SKM-1 (cell line): ENCODE measurements around the gene IL3.

Experiments
- DNase-seq: peaks from one replicate; lab custom pipeline; 2025; ENCODE audit not compliant: unreplicated experiment; lab: John Stamatoyannopoulos, UW

The IL3 gene

DNA sequence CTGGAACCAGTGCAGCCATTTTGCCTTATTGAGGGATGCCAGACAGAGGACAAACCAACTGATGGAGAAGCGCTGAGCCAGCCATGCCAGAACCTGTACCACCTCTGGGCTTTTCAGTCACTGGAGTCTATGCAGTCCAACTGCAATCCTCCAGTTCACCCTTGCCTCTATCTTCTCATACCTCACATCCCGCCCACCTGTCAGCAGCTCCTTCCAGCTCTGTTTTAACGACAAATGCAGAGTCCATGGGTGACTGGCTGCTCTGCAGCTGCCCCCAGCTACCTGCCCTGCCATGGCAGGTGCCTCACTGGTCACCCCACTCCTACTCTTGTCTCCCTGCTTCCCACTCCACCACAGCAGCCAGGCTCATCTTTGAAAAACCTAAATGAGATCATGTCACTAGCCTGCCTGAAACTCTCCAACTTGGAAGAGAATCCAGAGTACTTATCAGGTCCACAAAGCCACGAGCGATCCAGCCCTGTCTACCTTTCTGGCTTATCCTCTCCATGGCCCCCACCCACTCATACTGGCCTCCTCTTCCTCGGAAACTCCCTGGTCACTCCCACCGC, 35.0 kb upstream of the IL3 start:
- no peak for DNase-seq

DNA sequence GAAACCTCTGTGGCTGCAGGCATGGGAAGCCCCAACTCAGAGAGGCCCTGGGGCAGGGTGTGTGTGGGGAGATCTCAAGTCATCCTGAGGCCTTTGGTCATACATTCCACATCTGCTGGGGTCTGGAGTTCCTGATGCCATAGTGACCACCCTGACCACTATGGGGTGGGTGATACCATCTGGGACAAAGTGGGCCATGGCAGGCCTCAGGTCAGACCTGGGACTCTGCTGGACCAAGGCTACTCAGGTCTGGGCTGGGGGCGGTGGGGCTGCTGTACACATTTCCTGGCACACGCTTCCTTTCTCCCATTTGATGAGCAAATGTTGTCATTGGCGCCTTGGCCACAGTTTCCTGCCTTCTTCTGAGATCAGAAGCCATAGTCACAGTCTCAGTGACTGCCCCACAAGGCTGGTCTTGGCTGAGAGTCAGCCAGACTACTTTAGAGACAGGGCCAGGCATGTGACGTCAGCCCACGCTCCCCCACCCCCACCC, 33.9 kb upstream of the IL3 start:
- DNase-seq: no peak

DNA sequence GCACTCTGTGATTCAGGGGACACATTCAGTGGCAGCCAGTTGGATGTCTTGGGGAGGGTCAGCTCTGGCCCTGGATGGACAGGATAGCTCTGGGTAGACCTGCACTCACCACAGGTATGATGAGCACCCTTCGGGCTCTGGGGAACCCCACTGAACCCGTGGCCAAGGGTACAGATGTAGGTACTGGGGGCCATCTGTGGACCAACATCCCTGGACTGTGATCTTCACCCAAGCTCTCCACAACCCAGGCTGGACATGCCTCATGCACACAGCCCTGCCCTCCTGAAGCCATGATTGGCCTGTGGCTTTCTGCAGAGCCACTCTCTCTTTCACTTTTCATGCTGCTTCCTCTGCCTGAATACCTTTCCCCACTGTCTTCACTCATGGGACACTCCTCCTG, 33.4 kb upstream of the IL3 start:
- DNase-seq: no peak

DNA sequence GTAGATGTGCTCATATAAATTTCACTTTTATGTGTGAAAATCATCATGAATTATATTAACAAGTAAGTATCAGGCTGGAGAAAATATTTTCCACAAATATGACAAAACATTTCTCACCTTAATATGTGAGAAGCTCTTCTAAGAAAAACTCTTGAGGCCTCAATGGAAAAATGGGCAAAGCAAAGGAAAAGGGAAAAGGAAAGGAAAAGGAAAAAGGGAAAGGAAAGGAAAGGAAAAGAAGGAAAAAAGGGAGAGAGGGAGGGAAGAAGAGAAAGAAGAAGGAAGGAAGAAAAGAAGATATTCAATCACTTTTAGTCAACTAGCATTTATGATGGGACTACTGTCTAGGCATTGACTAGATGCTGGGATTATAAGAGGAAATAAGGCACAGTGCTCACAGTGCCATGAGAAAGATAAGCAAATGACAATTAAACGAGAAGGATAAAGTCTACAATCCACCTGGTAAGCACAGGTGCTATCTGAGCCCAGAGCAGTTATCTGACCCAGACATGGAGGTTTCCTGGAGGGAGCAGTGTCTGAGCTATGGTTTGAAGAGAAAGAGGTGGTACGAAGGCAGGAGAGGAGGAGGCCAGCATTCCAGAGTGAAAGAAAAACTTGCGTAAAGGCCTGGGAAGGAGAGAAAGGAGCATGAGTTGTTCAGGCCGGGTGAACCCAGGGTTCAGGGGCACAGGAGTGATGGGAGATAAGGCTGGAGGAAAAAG, 30.7 kb upstream of the IL3 start:
- DNase-seq: no peak

DNA sequence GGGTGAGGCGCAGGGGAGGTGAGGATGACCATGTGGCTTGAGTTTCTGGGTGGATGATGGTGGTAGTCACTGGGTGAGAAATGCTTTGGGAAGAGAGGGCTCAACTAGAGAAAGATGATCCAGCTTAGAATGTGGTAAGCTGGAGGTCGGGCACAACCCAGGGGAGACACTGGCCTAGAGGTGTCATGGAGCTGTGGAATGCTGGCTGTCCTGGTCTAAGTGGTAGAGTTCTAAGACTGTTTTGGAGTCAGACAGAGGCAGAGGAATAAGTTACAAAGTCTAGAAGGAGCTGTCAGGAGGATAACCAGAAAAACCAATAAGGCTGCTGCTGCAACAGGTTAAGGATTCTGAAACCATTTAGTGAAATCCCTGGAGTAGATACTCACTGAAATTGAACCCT, 29.8 kb upstream of the IL3 start:
- no peak for DNase-seq

DNA sequence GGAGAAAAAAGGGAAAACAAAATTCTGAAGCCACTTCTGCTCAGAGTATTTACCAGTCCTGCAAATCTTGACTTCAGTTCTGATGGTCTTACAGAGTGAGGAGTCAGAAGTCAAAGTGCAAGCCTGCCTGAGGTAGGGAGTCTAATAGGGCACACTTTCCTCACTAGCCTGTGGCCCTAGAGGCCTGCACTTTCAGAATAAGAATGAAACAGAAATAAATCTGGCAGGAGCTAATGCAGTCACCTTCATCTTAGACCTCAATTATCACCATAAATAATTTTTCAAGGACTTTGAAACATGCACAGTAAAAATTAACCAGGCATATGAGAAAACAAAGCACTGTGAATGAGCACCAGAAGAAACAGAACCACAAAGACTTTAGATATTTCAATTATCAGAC, 28.3 kb upstream of the IL3 start:
- DNase-seq: no peak

DNA sequence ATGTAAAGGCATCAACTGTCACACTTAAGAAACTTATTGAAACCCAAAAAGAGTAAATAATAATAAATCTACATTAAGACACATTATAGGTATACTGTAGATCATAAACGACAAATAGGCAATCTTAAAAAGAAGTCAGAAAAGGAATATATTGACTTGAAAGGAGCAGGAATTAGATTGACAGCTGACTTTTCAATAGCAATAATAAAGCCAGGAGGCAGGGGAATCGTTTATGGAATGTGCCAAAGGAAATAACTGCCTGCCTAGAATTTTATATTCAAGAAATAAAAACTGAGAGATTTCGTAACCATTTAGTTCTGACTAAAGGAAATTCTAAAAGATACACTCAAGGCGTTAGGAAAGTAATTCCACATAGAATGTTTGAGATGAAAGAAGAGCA, 27.3 kb upstream of the IL3 start:
- DNase-seq: no peak

DNA sequence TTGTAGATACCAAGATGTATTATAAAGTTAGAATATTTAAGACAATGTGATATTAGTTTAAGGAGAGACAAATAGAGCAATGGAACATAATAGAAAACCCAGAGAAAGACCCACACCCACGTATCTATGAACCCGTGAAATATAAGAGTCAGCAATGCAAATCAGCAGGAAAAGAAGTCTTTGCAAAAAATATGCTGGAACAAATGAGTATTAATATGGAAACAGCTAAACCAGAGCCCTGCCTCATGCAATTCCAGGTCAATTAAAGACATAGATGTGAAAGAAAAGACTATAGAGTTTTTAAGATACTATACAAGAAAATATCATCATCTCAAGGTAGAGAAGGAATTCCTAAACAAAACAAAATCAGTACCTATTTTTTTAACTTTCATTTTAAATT, 23.1 kb upstream of the IL3 start:
- no peak for DNase-seq

DNA sequence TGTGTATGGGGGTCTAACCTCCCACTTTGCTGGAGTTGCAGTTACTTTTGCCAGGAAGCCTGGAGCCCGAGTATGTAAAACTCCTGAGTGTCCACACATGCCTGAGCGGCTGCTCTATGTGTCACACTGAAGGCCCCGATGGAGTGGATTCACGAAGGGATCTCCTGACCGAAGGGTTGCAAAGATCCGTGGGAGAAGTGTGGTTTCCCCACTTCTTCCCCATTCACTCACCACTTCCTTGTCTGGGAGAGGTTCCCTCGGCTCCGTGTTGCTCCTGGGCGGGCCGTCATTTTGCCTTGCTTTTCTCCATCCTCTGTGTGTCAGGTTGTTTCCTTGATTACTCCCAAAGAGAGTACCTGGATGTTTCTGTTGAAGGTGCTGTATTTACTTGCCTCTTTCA, 16.2 kb upstream of the IL3 start:
- DNase-seq: peak; percentile 62

DNA sequence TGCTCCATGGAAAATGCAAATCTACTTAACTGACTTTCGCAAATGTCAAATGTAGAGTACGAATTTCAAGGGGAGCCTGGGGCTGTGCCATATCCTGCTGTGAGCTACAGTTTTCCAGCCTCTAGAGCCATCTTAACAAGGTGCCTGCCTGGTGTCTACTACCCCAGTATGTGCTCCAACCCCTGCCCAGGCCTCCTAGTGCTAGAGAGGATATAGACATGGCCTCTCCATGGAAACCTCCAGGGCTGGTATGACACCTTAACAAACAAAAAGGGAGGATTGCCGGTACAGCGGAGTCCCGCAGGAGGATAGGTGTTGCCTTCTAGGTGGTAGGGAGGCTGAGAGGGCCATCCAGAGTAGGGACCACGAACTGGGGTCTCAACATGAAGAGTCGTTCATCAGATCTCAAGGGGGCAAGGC, 13.6 kb upstream of the IL3 start:
- DNase-seq: no peak

DNA sequence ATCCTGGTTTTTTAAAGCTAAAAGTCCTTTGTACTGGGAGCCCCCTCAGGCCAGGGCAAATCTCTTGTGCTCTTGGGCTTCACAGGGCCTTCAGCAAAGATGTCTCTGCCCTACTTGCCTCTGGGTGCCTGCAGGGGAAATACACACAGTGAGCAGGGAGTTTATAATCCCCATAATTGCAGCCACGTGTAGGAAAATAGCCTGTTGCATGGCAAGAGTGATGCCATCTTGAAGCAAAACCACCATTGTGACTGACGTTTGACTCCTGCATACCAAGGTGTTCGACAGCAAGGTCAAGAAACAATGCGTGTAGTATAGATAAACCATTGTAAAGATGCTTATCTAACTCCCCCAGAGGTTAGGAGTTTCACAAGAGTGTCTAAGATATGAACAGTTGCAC, 11.4 kb upstream of the IL3 start:
- no peak for DNase-seq

DNA sequence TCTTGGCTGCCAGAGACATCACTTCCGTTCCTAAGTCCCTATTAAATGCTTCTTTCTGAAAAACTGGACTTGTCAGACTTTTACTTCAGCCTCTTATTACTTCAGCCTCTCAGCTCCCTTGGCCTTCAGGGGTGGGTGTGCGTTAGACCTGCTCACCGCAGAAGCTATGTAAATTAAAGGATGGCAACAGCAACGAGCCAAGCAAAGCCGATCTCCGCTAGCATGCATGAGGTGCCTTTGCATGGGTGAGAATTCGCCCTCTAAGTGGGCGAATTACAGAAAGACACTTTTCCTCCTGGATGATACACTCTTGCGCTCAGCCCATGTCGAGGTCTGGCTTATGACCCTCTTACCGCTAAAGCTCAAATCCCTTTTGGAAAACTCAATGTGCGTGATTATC, 10.9 kb upstream of the IL3 start:
- DNase-seq: no peak

DNA sequence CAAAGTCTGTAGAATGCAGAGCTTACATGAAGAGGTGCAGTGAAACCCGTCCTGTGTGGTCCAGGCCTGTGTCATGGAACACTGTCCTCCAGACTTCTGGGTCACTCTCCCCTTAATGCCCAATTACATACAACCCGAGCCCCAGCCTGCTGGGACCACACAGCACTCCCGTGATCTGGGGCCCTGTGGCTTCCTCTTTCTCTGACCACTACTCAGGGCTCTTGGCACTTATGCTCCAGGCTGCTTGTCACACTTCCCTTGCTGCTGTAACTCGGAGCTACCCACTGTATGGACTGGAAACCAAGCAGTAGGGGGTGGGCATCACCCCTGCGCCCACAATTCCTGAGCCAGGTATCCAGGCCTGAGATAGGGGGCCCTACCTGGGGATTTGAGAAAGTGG, 10.3 kb upstream of the IL3 start:
- peak; percentile 80 for DNase-seq

DNA sequence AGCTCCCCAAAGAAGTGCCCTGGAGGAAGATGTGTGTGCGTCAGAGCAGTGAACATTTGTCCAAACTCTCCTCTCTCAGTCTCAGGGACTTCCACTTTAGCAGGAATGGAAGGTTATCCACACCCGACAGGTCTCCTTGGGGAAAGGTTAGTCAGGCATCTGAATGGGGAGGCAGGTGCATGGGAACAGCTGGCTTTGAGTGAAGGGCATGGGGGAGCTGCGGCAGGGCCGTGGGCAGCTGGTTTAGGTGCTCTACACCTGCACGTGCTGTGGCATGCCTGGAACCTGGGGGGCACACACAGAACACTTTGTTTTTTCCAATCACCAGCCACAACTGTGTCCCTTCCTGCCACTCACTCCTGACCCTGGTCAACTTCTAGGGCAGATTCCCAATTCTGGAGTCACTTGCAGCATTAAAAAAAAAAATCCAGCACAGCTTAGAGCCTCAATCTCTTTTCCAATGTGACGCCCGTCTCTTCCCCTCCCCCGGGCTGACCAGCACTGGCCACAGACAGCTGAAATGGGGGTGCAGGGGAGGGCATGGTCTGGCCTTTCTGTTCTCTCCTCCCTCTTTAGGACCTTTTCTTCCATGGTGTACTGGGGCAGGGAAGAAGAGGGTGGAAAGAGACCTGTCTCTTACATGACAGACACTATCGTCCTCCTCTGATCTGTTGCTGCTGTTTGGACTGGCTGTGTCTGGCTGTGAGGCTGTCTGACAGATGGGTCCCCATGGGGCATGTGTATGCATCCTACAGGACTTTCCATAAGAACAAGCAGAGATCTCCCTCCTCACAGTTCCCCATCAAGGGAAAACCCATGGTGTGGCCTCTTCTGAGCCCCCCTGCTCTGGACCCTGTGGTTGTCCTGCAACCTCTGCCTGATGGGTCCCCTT, 9.5 kb upstream of the IL3 start:
- DNase-seq: no peak

DNA sequence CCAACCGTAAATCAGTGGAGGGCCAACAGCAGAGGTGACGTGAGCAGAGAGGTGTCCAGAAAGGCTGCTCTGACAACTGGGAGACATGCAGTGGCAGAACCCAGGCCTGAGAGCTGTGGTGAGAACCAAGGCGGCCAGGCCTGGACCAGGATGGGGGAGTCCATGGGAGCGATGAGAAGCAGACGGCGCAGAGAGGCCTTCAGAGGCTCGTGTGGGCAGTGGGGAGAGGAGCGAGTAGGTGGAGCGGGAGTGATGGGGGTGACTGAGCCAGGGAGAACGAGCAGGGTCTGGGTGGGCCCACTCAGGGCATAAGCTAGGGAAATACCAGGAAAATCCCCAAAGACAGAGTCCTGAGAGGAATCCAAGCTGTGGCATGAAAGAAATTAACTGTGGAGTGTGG, 7.9 kb upstream of the IL3 start:
- no peak for DNase-seq

DNA sequence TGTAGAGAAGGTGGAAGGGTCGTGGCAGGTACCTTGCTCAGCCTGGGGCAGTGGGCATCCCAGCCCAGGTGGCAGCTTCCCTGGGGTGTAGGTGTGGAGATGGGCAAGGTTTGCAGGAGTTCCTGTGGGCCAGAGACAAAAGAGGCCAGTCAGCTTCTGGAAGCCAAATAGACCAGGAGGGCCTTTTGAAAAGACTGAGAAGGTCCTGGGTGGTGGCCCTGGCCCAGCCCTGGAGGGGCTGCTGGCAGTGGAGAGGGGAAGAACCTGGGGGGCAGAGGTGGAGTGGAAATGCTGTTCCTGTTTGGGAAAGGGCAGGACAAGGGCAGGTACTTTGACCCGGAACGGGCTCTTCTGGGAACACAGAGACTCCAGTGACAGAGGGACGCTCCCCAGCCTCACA, 7.0 kb upstream of the IL3 start:
- no peak for DNase-seq

DNA sequence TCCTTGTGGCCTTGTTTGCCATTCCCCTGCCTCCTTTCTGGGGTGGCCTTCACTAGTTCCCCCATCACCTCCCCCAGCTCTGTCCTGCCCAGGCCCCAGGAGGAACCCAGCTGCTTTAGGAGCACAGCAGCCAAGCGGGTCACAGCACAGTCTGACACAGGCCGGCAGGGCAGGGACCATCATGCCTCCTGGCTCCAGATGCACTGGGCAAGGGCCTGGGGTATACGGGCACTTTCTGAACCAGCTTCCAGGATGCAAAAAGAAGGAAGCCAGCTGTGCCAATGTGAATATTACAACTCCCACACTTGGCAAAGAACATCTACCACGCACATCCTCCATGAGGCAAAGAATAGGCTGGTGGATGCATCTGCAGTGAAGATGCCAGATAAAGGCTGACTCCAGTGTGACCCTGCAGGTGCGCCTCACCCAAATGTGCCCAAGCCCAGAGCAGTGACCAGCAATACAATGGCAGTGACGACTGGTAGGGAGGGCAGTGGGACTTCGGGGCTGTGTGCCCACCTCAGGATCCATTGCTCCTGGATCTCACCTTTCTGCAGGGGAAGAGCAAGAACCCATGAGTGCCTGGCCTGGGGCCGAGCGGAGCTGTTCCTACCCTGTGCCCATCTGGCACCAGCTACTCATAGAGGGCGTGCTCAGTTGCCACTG, 6.3 kb upstream of the IL3 start:
- no peak for DNase-seq

DNA sequence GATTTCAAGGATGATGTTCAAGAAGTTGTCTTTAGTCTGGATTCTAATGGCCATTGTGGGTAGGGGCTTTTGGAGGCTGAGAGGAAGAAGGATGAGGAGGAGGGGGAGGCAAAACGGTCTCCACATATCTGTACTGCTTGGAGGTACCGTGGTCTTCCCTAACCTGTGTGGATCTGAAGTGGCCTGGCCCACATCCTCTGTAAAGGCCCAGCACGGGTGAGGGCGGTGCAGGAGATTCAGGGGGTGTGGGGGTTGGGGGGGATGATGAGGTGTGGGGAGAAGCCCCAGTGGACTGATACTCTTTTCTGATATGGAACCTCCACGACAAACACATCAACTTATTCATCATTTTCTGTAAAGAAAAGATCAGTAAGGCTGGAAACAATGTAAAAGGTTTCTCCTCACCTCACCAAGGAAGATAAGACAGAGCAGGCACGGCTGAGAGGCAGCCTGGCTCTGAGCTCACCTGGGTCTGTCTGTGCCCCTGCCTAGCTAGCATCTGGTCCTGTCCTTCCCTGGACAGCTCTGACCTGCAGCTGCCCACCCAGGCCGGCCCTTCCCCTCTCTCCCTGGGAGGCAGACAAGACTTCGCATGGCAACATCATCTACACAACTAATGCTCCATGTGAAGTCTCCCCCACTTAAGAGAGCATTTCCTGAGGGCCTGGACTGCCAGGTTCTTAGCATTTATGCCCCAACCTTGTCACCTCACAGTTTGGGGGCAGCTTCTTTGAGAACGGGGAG, 5.6 kb upstream of the IL3 start:
- DNase-seq: no peak

DNA sequence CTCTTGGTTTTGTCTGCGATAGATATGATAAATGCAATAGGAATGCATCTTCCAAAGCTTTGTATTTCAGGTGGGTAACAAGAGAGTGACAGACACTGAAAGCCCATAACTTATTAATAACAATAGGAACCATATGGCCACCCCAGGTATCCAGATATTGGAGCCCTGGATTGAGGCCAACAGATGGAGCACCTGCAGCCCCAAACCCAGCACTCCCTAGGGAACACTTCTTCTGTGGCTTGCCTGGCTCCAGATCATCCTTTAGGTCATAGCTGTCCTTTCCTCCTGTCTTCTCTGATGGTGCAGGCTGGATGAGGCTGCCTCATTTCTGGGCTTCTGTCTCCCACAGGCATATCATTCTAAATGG, 5.0 kb upstream of the IL3 start:
- DNase-seq: no peak

DNA sequence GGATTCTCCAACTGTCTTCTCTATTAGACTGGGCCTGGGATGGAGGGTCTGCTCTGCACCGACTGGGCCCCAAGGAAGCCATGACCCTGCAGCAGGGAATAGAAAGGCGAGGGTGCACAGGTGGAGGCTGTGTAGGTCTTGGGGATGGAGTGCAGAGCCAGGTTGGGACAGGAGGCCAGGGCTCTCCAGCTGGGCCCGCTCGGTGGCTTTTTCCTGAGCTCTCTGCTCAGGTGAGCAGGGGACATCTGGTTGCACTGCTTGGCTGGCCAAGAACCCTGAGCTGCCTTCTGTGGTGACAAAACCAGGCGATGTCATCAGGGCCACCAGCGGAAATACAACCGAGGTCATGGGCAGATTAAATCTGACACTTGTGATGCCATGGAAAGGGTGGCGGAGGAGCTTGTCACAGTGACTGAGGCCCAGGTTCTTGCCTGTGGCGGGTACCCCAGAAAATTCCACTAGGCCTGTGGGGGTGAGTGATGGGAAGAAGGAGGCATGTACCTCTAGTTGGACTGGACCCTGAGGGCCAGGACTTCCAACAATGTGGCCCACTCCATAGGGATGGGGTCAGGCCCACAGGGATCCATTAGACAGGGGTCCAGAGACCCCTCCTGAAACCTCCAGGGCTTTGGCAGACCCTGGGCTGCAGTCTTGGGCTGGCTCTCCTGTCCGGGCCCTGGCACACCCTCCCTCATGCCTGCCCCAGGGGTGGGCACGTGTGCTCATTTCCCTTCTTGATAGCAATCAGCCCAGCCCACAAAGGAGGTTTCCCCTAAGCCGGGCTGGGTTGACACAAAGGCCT, 4.4 kb upstream of the IL3 start:
- DNase-seq: no peak
